ENCODE measurements around the gene YAF2. TPM values are rescaled to one million over a fixed set of nuclear protein-coding genes. Genes with fewer than 3 reads are reported as not detected.

YAF2 gene
- total and polyA plus RNA-seq, 2 of the 13 experiments (the other 11 are each of a cell fraction or from before 2014, with no cell fraction given) = 8.4 to 11.7 TPM

- TF ChIP-seq TFDP2 (CRISPR knock-in tag; IDR thresholded peaks at IDR 0.05) (peak; percentile 96), CBFB (CRISPR knock-in tag; IDR thresholded peaks at IDR 0.05) (peak; percentile 45; the same call in 1 of the 2 replicates), TSC22D2 (CRISPR knock-in tag; IDR thresholded peaks at IDR 0.05; ENCODE audit: borderline replicate concordance) (peak; percentile 69; the same call in 1 of the 2 replicates), CEBPZ (IDR thresholded peaks at IDR 0.05; ENCODE audit: low read length) (no peak), HOXA5 (CRISPR knock-in tag; IDR thresholded peaks at IDR 0.05) (peak; percentile 83; the same call in 1 of the 2 replicates), ZNF136 (CRISPR knock-in tag; IDR thresholded peaks at IDR 0.05; ENCODE audit: low read depth) (peak; percentile 91; the same call in 1 of the 2 replicates)
Observed at GRCh38 chr12:42144408-42145196, 93.4 kb downstream of the YAF2 start, which contains the start of gene GXYLT1 (continued).

DNA sequence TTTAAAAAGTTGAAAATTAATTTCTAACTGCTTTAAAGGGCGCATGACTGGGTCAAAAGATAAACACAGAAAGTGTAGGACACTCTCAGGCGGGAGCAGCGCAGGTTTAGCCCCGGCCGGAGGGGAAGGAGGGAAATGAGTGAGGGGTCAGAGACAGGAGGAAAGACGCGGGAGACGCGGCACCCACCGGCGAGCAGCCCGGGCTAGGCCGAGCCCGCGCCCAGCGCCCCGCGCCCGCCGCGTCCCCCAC is 94.0 kb downstream of the YAF2 start:
- peaks cover 54% of the 10 kb centered on the region for H3K4me1 ChIP-seq (ENCODE audit: insufficient read depth, low read length)
- 2% methylated on average over 10 of the region's 21 CpGs for WGBS (ENCODE audit: low lambda C conversion rate)
- intact Hi-C loops (cut with micrococcal nuclease; ENCODE audit: unreplicated experiment) = loop anchor here (5.0 kb wide), 1 partner anchor 93 kb away; the partner anchor contains the start of gene YAF2
- H3K27me3 ChIP-seq (ENCODE audit: control insufficient read depth in 1 of 2, insufficient read depth in 2 of 2, low read length in 2 of 2) = no peaks in the 10 kb centered on the region
- BruUV-seq (replicated peaks) = no TSS peak
- no peak for FAIRE-seq
- POLR2A ChIA-PET = no interaction called here
- no peak for TF ChIP-seq TOPORS (CRISPR knock-in tag; IDR thresholded peaks at IDR 0.05)
- TF ChIP-seq RBM39 (IDR thresholded peaks at IDR 0.05; ENCODE audit: low read depth, low read length, poor library complexity, severe bottlenecking) = no peak
- TF ChIP-seq RFXAP (CRISPR knock-in tag; IDR thresholded peaks at IDR 0.05; ENCODE audit: borderline replicate concordance) = 0 out of 2 replicates have a peak, but pooled peaks have one; percentile 1
- no peak for TF ChIP-seq NRL (CRISPR knock-in tag; IDR thresholded peaks at IDR 0.05; ENCODE audit: borderline replicate concordance)
- TF ChIP-seq ZSCAN20 (CRISPR knock-in tag; IDR thresholded peaks at IDR 0.05; ENCODE audit: borderline replicate concordance) = 0 out of 2 replicates have a peak, but pooled peaks have one; percentile 11
- 0 out of 2 replicates have a peak, but pooled peaks have one; percentile 6 for TF ChIP-seq ZNF263 (CRISPR knock-in tag; IDR thresholded peaks at IDR 0.05)
- TF ChIP-seq KDM5A (IDR thresholded peaks at IDR 0.05; ENCODE audit: borderline replicate concordance, low read length) = 0 out of 2 replicates have a peak, but pooled peaks have one; percentile 41
- peak overlapping the region; percentile 94 for H3K4me2 ChIP-seq (ENCODE audit: low read depth, low read length)
- no peak for ATAC-seq
- H3K79me2 ChIP-seq (ENCODE audit: insufficient read depth, low read length) = peaks cover 44% of the 10 kb centered on the region
- DNase-seq (ENCODE audit: low spot score) = no peak
- CTCF ChIA-PET (ENCODE audit: low intra/inter-chr PET ratio, low total read pairs) = no interaction called here
- in situ Hi-C loops (cut with HindIII; ENCODE audit: extremely low pct_ligation_motif_present, low pct_unique_long_range_greater_than_20kb) = no loop called here
- H3K36me3 ChIP-seq (replicated peaks in 1 of 2; ENCODE audit: control insufficient read depth in 1 of 2, insufficient read depth in 2 of 2, low read length in 2 of 2) = no peaks in the 10 kb centered on the region
- no peaks in the 10 kb centered on the region for H3K9me3 ChIP-seq (ENCODE audit: low read length)
- H3K27ac ChIP-seq (ENCODE audit: extremely low read length, insufficient read depth, low read length) = peak overlapping the region; percentile 80
- peak overlapping the region; percentile 79 for H3K9ac ChIP-seq (ENCODE audit: insufficient read depth, low read depth, low read length)
- H3K4me3 ChIP-seq (replicated peaks in 1 of 3; ENCODE audit: insufficient read depth in 1 of 3, low read depth in 2 of 3, low read length in 3 of 3) = peak overlapping the region; percentile 79 to 85 (median 83)
- H4K20me1 ChIP-seq (ENCODE audit: insufficient read depth, low read length) = peaks cover 21% of the 10 kb centered on the region
- H2AFZ ChIP-seq (ENCODE audit: low read length) = no peak overlapping the region

Measured in HepG2 (cell line).